CD4-positive, alpha-beta T cell treated with Interleukin-10 for 1 hour (primary cell): Measurements from ENCODE around the gene ZP1.
"Not testable (repeated sequence)": the region's sequence is repeated elsewhere in the genome, so short reads cannot be mapped to it uniquely, and the experiment has no call there.

Source experiments
- DNase-seq: peaks from one replicate; pipeline ENCODE4 v3.0.0-alpha.2; 2020

The ZP1 gene

DNA sequence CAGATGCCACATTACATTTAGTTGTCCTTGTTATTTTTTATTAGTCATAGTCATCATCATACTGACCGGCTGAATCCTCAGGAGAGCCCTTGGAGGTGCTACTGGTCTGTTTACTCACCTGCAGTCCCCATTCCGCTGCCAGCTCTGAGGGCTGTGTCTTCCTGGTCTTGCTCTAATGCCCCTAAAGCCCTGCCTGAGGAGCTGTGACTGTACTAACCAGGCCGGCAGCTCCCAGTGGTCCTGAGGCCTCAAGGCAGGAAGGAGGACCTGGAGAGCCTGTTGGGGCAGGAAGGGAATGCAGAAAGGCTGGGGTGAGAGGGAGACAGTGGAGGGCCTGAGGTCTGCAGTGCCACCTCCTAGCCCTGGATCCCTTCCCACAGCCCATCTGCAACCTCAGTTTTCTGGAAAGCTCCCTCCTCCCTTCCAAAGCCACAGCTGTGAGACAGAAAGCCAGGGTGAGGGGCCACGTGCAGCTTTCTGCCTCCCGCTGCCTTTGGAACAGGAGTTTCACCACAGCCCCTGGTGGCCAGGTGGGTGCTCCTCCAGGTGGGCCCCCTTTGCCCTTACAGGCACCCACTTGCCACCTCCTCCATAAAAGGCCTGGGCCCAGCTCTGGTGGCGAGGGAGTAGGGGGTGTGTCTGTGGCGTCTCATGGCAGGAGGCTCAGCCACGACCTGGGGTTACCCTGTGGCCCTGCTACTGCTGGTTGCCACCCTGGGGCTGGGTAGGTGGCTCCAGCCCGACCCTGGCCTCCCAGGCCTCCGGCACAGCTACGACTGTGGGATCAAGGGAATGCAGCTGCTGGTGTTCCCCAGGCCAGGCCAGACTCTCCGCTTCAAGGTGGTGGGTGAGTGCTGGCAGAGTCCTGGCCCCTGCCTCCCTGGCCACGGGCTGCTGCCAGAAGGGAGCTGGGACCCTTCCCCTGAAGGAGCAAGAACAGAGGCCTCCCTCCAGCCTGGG is at the start of gene ZP1:
ZP1 (plus strand) TSS at position 632 of the 960 bp plus-strand sequence; CDS start at position 652, 20 bp downstream.
- no peak for DNase-seq

DNA sequence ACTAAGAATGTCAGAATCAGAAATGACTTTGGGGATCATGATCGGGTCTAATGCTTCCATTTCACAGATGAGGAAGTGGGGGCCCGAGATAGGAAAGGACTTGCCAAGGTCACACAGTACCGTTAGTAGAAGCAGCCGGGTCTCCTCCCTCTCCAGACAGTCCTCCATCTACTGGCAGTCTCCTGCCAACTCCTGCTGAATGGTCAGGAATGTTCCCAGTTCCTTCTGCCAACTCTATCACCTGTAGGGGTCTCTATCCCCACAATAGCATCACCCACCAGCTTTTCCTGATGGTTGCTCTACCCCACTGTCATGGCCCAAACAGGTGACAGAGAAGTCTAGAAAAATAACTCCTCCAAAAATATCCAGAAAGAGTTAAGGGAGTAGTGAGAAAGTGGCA is 49.3 kb upstream of the ZP1 start:
- no peak for DNase-seq

- no peak for DNase-seq
Observed at GRCh38 chr11:60821827-60822599, 45.3 kb upstream of the ZP1 start.

- not testable (repeated sequence) for DNase-seq
Observed at GRCh38 chr11:60823745-60824306, 43.5 kb upstream of the ZP1 start.

- no peak for DNase-seq
Observed at GRCh38 chr11:60825118-60825517, 42.2 kb upstream of the ZP1 start.

- DNase-seq = no peak
Observed at GRCh38 chr11:60825790-60826189, 41.6 kb upstream of the ZP1 start.

GRCh38 chr11:60830478-60831142 is 36.7 kb upstream of the ZP1 start:
- DNase-seq = no peak

DNA sequence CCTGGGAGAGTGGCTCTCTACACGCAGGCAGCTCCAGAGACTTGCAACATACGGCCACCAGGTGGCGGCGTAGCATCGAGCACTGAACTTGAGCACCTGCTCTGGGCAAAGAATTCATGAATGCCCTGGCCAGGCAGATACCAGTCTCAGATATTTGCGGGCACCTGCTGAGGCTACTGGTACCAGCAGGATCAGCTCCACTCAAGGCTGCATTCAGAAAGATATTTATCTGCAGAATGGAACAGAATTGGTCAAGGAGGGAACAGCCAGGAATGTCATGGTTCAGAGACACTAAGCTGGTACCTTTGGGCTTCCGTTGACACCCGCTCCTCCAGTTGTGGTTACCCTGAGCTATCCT is 36.2 kb upstream of the ZP1 start:
- DNase-seq = peak; percentile 79

DNA sequence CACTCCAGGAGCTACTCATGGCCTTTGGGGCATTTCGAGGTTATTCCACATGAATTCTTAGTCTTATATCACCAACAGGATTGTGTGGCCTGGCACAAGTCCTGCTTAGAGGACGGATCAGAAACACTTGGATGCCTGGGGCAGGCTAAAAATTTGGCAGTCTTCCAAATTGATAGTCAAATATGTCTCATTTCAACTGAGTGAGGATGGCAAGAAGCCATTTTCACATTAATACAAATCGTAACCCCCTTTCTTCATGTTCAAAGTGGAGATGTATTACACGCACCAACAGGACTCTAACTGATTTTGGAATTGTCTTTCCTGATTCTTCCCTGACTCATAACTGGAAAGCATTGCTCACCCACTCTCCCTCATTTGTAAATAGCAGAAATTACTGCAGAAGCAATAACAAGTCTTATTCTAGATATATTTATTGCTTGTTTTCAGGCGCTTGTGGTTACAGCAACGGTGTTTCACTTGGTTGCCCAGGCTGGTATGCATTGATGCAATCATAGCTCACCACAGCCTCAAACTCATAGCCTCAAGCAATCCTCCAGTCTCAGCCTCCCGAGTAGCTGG is 35.8 kb upstream of the ZP1 start:
- no peak for DNase-seq

GRCh38 chr11:60834742-60835533 is 32.4 kb upstream of the ZP1 start:
- DNase-seq = no peak

- no peak for DNase-seq
Observed at GRCh38 chr11:60835534-60835846, 31.9 kb upstream of the ZP1 start.

DNA sequence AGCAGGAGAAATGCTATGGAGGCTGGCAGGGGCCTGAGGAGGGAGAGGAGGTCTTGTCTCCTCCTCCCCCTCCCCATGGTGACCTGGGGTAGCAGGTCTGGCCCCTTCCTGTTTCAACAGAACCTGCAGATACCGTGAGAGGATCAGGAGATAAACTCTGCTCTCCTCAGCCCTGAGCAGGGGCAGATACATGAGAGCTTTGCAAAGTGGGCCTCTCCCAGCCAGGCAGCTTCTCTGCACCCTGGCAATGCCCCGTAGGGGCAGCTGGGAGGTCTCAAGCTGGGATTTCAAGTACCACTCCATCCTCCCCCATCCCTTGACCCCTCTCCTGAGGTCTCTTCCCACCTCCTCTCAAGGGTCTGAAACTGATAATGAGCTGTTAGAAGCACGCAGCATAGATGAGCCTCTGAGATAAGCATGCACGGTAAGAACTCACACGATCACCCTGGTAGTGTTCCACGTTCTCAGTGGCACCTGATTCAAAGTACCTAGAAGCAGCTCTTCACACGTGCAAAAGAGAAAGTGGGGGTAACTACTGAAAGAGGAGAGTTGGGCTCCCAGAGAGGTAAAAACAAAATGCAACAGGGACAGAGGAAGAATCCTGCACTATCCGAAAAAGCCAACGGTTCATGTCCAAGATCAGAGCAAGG is 30.4 kb upstream of the ZP1 start:
- DNase-seq = no peak

DNA sequence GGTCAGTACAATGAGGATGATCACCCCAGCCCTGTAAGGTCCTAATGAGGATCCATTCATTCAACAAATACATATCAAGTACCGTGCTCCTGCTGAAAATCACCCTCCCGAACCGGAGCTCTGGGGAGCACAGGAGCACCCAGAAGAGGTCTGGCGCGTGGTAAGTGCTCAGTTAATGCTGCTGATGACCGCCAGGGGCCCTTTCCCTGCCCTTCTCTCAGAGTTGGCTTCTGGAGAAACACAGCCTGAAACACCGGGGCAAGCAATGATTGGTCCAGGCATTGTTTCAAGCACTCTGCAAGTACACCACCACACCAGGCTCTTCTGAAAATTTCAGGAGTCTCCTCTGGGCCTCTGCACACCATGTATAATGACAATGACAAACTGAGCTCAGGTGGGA is 29.2 kb upstream of the ZP1 start:
- no peak for DNase-seq

GRCh38 chr11:60840470-60841430 is 26.6 kb upstream of the ZP1 start:
- DNase-seq = no peak

- peak; percentile 98 for DNase-seq
Observed at GRCh38 chr11:60841797-60842667, 25.3 kb upstream of the ZP1 start, which contains the start of gene CCDC86. Gene CCDC86 (plus strand): TSS chr11:60842113. CDS start chr11:60842125, 12 bp downstream.

DNA sequence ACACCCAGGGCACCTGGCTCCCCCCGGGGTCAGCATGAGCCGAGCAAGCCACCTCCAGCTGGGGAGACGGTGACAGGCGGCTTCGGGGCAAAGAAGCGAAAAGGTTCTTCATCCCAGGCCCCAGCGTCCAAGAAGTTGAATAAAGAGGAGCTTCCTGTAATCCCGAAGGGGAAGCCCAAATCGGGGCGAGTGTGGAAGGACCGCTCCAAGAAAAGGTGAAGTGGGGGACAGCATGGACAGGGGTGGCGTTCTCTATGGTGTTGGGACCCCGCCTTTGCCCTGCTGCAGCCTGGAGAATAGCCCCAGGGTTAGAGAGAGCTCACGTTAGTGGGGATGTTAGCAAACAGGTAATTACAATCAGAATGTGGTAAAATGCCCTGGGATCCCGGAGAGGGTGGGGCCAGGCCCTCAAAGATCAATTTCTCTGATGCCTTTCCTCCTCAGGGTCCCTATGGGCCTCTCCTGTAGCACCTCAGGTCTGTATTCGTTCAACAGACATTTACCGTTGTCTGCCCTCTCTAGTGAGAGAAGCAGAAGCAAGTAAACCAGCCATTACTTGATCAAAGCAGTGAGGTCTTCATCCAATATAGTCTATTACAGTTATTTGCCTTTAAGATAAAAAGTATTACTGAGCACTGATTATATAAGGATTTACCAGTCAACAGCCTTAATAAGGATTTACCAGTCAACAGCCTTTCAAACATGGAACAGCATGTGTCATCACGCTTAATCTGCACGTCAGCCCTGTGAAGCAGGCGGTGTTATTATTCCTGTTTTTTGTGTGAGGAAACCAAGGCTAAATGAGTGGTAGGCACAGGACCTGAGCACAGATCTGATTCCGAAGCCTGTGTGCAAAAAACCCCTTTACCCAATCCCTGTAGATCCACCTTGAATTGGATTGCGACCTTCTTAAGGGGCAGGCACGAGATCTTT is 24.4 kb upstream of the ZP1 start:
- no peak for DNase-seq

DNA sequence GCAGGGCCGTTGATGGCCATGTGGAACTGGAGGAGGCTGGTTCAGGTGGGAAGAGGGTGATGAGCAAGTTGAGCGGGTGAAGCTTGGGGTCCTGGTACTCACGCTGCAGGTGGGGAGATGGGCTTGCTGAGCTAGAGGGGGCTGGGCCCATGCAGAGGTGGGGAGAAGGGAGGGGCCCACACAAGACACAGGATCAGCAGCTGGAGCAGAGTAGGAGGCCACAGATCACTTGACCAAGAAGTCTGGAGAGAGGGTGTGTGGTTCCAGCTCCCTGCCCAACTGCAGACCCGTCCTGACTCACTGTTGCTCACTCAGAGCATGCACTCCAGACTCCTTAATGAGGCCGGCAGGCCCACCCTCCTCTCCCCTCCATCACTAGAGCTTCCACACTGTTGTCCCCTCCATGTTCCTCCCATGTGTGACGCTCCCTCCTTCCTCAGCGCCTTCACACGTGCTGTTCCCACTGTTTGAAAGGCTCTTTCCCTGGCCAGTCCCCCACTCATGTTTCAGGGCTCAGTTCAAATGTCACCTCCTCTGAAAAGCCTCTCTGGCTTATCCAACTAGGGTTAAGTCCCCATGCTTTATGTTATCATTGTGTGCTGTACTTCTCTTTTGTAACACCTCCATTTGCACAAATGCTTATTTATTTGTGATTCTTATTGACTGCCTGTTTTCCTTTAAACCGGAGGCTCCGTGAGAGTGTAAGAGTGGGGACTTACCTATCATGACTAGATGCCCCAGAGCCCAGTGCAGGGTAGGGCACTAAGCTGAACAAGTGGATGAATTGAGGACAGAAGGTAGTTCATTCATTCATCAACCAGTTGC is 23.1 kb upstream of the ZP1 start:
- no peak for DNase-seq
